SK-N-SH (cell line): ENCODE data around the gene MLLT6.

Experiments
- CTCF ChIP-seq: fragments of 200-600 bp; sonication (generic); IDR thresholded peaks from 2 replicates; pipeline ENCODE4 v1.6.1; 2017; ENCODE audit warnings: antibody characterized with exemption, mild to moderate bottlenecking, moderate library complexity
- EZH2phosphoT487 ChIP-seq: fragments of 200-600 bp; sonication (generic); IDR thresholded peaks from 2 replicates; pipeline ENCODE4 v1.6.1; 2017; ENCODE audit warnings: low read depth, mixed run types, mild to moderate bottlenecking, antibody characterized with exemption, moderate library complexity, borderline replicate concordance
- FOXJ3 ChIP-seq: sonication (generic); formaldehyde crosslinking; IDR thresholded peaks from 2 replicates; pipeline ENCODE4 v1.5.1; 2020; ENCODE audit warnings: mild to moderate bottlenecking, missing genetic modification reagents
- GABPA ChIP-seq: IDR thresholded peaks from 2 replicates; pipeline ENCODE4 v1.4.0; 2012; ENCODE audit warnings: low read depth, mild to moderate bottlenecking
- MAX ChIP-seq: IDR thresholded peaks from 2 replicates; pipeline ENCODE4 v1.4.0; 2012; ENCODE audit warnings: low read depth
- MEF2A ChIP-seq: IDR thresholded peaks from 2 replicates; pipeline ENCODE4 v1.4.0; 2012; ENCODE audit warnings: low read depth, borderline replicate concordance
- REST ChIP-seq: IDR thresholded peaks from 2 replicates; pipeline ENCODE4 v1.6.1; 2012; ENCODE audit warnings: mild to moderate bottlenecking, low read depth, low read length, moderate library complexity
- SIN3A ChIP-seq: IDR thresholded peaks from 2 replicates; pipeline ENCODE4 v1.6.1; 2012; ENCODE audit warnings: low read depth, mild to moderate bottlenecking, low read length, moderate library complexity, borderline replicate concordance
- USF1 ChIP-seq: IDR thresholded peaks from 2 replicates; pipeline ENCODE4 v1.4.0; 2012; ENCODE audit warnings: low read depth, borderline replicate concordance

- TF ChIP-seq CTCF, result no peak
- no peak for TF ChIP-seq USF1
- TF ChIP-seq GABPA, result no peak
- no peak for TF ChIP-seq EZH2phosphoT487
- TF ChIP-seq FOXJ3, result no peak
- TF ChIP-seq SIN3A, result no peak
- TF ChIP-seq MEF2A, result no peak
- no peak for TF ChIP-seq REST
- TF ChIP-seq MAX, result no peak
Observed at GRCh38 chr17:38711792-38712571, 6.9 kb downstream of the MLLT6 start.
